SU-DHL-6 (cell line): Measurements from ENCODE around the gene NDC1.

ENCODE experiments used
- EZH2phosphoT487 ChIP-seq: fragments of 200-600 bp; sonication (generic), shearing (Covaris generic); conservative IDR thresholded peaks from 2 replicates; pipeline ENCODE4 v1.6.1; 2018; ENCODE audit warnings: mild to moderate bottlenecking, antibody characterized with exemption, low read length, moderate library complexity, mixed read lengths
- TF ChIP-seq, protein P1 (sequence below): fragments of 200-600 bp; sonication (generic); IDR thresholded peaks from one replicate; pipeline ENCODE4 v1.5.1; 2017; ENCODE audit warnings: antibody characterized with exemption, mild to moderate bottlenecking, low read length, moderate library complexity; ENCODE audit not compliant: insufficient read depth, poor library complexity, severe bottlenecking

DNA sequence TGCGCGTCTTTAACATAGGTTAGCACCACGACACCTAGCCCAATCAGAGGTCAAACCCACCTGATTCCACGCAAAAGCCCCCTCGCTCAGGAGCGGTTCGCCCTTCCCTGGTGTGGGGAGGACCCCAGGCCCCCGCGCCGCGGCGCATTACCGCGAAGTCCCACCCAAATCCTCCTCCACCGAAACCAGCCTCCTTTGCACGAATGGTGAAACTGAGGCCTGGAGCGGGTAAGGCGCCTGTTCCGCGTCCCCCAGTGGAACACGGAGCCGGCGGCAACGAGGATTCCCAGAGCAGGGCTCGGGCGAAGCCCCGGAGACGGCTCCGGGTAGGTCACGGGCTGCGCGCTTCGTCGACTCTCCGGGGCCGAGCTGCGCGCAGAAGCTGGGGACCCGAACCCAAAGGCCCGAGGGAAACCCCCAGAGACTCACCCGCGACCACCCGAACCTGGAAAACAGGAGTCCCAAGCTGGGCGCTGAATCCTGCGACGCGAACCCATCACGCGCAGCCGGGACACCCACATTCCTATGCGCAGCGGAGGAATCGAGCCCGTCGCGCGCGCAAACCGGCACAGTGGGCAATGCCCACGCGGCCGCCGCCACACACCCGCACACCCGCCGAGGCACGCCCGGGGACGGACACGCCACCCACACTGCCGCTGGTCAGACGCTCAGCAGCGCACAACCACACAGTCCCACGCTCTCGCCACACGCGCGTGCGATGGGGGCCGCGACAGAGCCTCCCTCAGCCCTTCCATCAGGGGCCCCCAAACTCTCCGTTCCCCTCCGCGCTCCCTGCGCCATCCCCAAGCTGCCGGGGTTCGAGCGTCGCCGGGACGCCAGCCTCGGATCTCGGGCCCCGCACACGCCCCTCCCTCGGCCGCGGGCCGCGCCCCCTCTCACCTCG, 99.6 kb downstream of the NDC1 start:
- TF ChIP-seq, protein P1, sequence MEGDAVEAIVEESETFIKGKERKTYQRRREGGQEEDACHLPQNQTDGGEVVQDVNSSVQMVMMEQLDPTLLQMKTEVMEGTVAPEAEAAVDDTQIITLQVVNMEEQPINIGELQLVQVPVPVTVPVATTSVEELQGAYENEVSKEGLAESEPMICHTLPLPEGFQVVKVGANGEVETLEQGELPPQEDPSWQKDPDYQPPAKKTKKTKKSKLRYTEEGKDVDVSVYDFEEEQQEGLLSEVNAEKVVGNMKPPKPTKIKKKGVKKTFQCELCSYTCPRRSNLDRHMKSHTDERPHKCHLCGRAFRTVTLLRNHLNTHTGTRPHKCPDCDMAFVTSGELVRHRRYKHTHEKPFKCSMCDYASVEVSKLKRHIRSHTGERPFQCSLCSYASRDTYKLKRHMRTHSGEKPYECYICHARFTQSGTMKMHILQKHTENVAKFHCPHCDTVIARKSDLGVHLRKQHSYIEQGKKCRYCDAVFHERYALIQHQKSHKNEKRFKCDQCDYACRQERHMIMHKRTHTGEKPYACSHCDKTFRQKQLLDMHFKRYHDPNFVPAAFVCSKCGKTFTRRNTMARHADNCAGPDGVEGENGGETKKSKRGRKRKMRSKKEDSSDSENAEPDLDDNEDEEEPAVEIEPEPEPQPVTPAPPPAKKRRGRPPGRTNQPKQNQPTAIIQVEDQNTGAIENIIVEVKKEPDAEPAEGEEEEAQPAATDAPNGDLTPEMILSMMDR: no peak
- no peak for TF ChIP-seq EZH2phosphoT487
